Astrocyte (in vitro differentiated cells and primary cell): ENCODE data around the gene LMOD1. TPM values are rescaled to one million over a fixed set of nuclear protein-coding genes. Genes with fewer than 3 reads are reported as not detected.

Experiments
- DNase-seq: peaks from one replicate; pipeline ENCODE4 v3.0.0-alpha.2; 2010; ENCODE audit warnings: low read depth
- FAIRE-seq: peaks from 2 replicates; lab custom pipeline; 2011; peaks lifted over from hg19 to GRCh38; lab: Jason Lieb, UNC
- H2AFZ ChIP-seq: 2 replicates; pipeline ENCODE4 v1.6.0; 2012; ENCODE audit warnings: low read depth, low read length, inconsistent platforms
- H3K27ac ChIP-seq: 2 replicates; pipeline ENCODE4 v1.5.1; 2011; ENCODE audit warnings: low read depth, low read length, inconsistent platforms
- H3K27me3 ChIP-seq: 2 replicates; pipeline ENCODE4 v1.6.0; 2011; ENCODE audit warnings: low read length, inconsistent platforms; ENCODE audit not compliant: insufficient read depth
- H3K36me3 ChIP-seq: 2 replicates; pipeline ENCODE4 v1.5.1; 2011; ENCODE audit warnings: low read length, inconsistent platforms; ENCODE audit not compliant: insufficient read depth
- H3K4me1 ChIP-seq: 2 replicates; pipeline ENCODE4 v1.5.1; 2011; ENCODE audit warnings: low read length, inconsistent platforms; ENCODE audit not compliant: insufficient read depth
- H3K4me2 ChIP-seq: 2 replicates; pipeline ENCODE4 v1.6.0; 2012; ENCODE audit warnings: low read length, inconsistent platforms
- H3K4me3 ChIP-seq: 2 replicates; pipeline ENCODE4 v1.5.1; 2011; ENCODE audit warnings: low read depth, mild to moderate bottlenecking, low read length, inconsistent platforms; ENCODE audit not compliant: insufficient read depth
- H3K79me2 ChIP-seq: 2 replicates; pipeline ENCODE4 v1.6.0; 2012; ENCODE audit warnings: mild to moderate bottlenecking, low read length, inconsistent platforms; ENCODE audit not compliant: insufficient read depth
- H3K9ac ChIP-seq: 2 replicates; pipeline ENCODE4 v1.6.0; 2012; ENCODE audit warnings: mild to moderate bottlenecking, low read length, inconsistent platforms
- H3K9me3 ChIP-seq: 2 replicates; pipeline ENCODE4 v1.5.1; 2012; ENCODE audit warnings: low read depth, mild to moderate bottlenecking, low read length, inconsistent platforms; ENCODE audit not compliant: insufficient read depth
- H4K20me1 ChIP-seq: 2 replicates; pipeline ENCODE4 v1.6.0; 2012; ENCODE audit warnings: low read length, inconsistent platforms; ENCODE audit not compliant: insufficient read depth
- H3K27ac Mint-ChIP-seq: one replicate; pipeline ENCODE4 v1.8.0; 2021; ENCODE audit warnings: mild to moderate bottlenecking, mixed read lengths; ENCODE audit not compliant: unreplicated experiment
- H3K27me3 Mint-ChIP-seq: one replicate; pipeline ENCODE4 v1.8.0; 2021; ENCODE audit warnings: low read depth, mixed read lengths; ENCODE audit not compliant: unreplicated experiment
- H3K36me3 Mint-ChIP-seq: one replicate; pipeline ENCODE4 v1.8.0; 2021; ENCODE audit warnings: low read depth, mixed read lengths; ENCODE audit not compliant: unreplicated experiment
- H3K4me1 Mint-ChIP-seq: one replicate; pipeline ENCODE4 v1.8.0; 2021; ENCODE audit warnings: low read depth, mixed read lengths; ENCODE audit not compliant: unreplicated experiment
- H3K4me3 Mint-ChIP-seq: one replicate; pipeline ENCODE4 v1.8.0; 2021; ENCODE audit warnings: mild to moderate bottlenecking, moderate library complexity, mixed read lengths; ENCODE audit not compliant: unreplicated experiment
- H3K9me3 Mint-ChIP-seq: one replicate; pipeline ENCODE4 v1.8.0; 2021; ENCODE audit warnings: mild to moderate bottlenecking, mixed read lengths; ENCODE audit not compliant: unreplicated experiment
- EZH2 ChIP-seq: IDR thresholded peaks from 2 replicates; pipeline ENCODE4 v1.6.1; 2012; ENCODE audit warnings: mild to moderate bottlenecking, low read length, inconsistent platforms; ENCODE audit not compliant: insufficient read depth
- total RNA-seq: library from RNA; stranded (reverse); gene quantifications from 2 replicates; pipeline ENCODE4 v1.2.1, GENCODE V29; 2021
- TF ChIP-seq, protein P1 (sequence below): IDR thresholded peaks from 2 replicates; pipeline ENCODE4 v1.5.1; 2011; ENCODE audit warnings: low read depth, mild to moderate bottlenecking, inconsistent platforms, low read length, moderate library complexity; ENCODE audit not compliant: insufficient read depth

The LMOD1 gene
- total RNA-seq, 1 donor from 2014 or later = 13.2 TPM

DNA sequence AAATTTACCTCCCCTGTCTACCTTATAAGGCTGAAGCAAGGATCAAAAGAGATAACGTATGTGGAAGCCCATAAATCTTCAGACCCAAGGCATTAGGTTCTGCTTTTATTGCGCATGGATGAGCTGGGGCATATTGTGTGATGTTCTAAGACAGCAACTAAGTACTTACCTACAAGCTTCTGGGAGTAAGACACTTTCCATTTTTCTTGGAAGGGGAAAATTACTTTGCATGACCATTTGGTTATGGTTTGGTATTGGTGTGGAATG lies 21.1 kb downstream of the LMOD1 start:
- FAIRE-seq = no peak
- no peak overlapping the region for H3K27ac Mint-ChIP-seq
- no peak overlapping the region for H3K9ac ChIP-seq

GRCh38 chr1:201921952-201922558 lies 24.3 kb downstream of the LMOD1 start:
- Histone ChIP-seq H3K27me3 (no peaks in the 10 kb centered on the region), H3K79me2 (no peaks in the 10 kb centered on the region), H3K4me1 (peaks cover 10% of the 10 kb centered on the region), H3K36me3 (no peaks in the 10 kb centered on the region), H2AFZ (no peak overlapping the region), H3K27ac (no peak overlapping the region), H3K9ac (no peak overlapping the region), H3K4me3 (no peak overlapping the region), H3K9me3 (no peaks in the 10 kb centered on the region), H4K20me1 (no peaks in the 10 kb centered on the region), H3K4me2 (no peak overlapping the region)
- Mint-ChIP-seq H3K9me3 (peaks cover 4% of the 10 kb centered on the region), H3K36me3 (peaks cover 11% of the 10 kb centered on the region), H3K27me3 (peaks cover 2% of the 10 kb centered on the region), H3K4me1 (peaks cover 14% of the 10 kb centered on the region), H3K4me3 (no peak overlapping the region), H3K27ac (peak overlapping the region; percentile 70)
- DNase-seq (no peak), FAIRE-seq (no peak)
- TF ChIP-seq EZH2 = no peak
- TF ChIP-seq, protein P1, sequence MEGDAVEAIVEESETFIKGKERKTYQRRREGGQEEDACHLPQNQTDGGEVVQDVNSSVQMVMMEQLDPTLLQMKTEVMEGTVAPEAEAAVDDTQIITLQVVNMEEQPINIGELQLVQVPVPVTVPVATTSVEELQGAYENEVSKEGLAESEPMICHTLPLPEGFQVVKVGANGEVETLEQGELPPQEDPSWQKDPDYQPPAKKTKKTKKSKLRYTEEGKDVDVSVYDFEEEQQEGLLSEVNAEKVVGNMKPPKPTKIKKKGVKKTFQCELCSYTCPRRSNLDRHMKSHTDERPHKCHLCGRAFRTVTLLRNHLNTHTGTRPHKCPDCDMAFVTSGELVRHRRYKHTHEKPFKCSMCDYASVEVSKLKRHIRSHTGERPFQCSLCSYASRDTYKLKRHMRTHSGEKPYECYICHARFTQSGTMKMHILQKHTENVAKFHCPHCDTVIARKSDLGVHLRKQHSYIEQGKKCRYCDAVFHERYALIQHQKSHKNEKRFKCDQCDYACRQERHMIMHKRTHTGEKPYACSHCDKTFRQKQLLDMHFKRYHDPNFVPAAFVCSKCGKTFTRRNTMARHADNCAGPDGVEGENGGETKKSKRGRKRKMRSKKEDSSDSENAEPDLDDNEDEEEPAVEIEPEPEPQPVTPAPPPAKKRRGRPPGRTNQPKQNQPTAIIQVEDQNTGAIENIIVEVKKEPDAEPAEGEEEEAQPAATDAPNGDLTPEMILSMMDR = no peak

More for the DNA sequence above, 21.1 kb downstream of the LMOD1 start:
- Histone ChIP-seq H3K4me3 (no peak overlapping the region), H3K27ac (no peak overlapping the region), H3K27me3 (no peaks in the 10 kb centered on the region), H4K20me1 (no peaks in the 10 kb centered on the region), H3K4me1 (no peaks in the 10 kb centered on the region), H3K9me3 (no peaks in the 10 kb centered on the region), H3K79me2 (no peaks in the 10 kb centered on the region), H3K4me2 (no peak overlapping the region), H3K36me3 (no peaks in the 10 kb centered on the region), H2AFZ (no peak overlapping the region)
- Mint-ChIP-seq H3K4me3 (no peak overlapping the region), H3K27me3 (peaks cover 2% of the 10 kb centered on the region), H3K9me3 (peaks cover 4% of the 10 kb centered on the region), H3K36me3 (peaks cover 13% of the 10 kb centered on the region), H3K4me1 (no peaks in the 10 kb centered on the region)
- TF ChIP-seq EZH2 = no peak
- TF ChIP-seq, protein P1 = no peak
- no peak for DNase-seq

- no peak overlapping the region for H2AFZ ChIP-seq
- H3K9ac ChIP-seq = no peak overlapping the region
- no peak for DNase-seq
- H3K4me2 ChIP-seq = no peak overlapping the region
- FAIRE-seq = no peak
- Mint-ChIP-seq H3K4me3 (no peak overlapping the region), H3K27me3 (no peaks in the 10 kb centered on the region), H3K27ac (no peak overlapping the region), H3K4me1 (peaks cover 26% of the 10 kb centered on the region), H3K9me3 (peaks cover 4% of the 10 kb centered on the region), H3K36me3 (peaks cover 6% of the 10 kb centered on the region)
- no peaks in the 10 kb centered on the region for H3K27me3 ChIP-seq
- peaks cover 24% of the 10 kb centered on the region for H3K4me1 ChIP-seq
- H3K79me2 ChIP-seq = no peaks in the 10 kb centered on the region
- no peak overlapping the region for H3K27ac ChIP-seq
- no peaks in the 10 kb centered on the region for H3K9me3 ChIP-seq
- H4K20me1 ChIP-seq = no peaks in the 10 kb centered on the region
- TF ChIP-seq, protein P1 = no peak
- TF ChIP-seq EZH2 = no peak
- H3K36me3 ChIP-seq = no peaks in the 10 kb centered on the region
- H3K4me3 ChIP-seq = no peak overlapping the region
Measured at GRCh38 chr1:201918343-201918742, 28.0 kb downstream of the LMOD1 start.
